ENCODE data around the gene RFTN1.

Gene RFTN1

DNA sequence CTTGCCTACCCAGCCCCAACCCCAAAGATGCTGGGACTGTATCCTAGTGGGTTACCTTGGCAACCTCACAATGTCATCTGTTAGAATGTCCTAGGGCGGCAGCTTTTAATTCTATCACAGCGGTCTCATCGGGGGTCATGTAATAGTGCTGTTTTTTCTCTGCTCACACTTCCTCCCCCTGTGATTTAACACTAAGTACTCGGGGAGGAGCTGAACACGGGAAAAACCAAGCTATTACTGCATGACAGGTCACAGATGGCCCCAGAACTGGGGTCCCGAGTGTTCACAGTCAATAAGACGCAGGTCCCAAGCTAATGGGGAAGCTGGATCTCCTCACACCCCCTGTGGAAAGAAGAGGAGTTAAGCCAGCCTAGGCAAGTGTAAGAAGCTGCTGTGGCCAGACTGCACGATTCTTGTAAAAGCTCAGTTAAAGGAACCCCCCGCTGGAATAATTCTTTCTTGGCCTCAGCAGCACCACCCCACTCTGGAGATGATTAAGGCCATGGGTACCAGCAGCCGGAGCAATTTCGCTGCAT lies 2.5 kb upstream of the RFTN1 start:
- Mint-ChIP-seq H3K36me3 (peaks cover 27% of the 10 kb centered on the region), H3K4me3 (peak overlapping the region; percentile 97), H3K27ac (peak overlapping the region; percentile 97), H3K4me1 (peaks cover 79% of the 10 kb centered on the region), H3K9me3 (peaks cover 5% of the 10 kb centered on the region)
- ATAC-seq, result no peak
- no peak for DNase-seq (ENCODE audit: low spot score in 2 of 2)

DNA sequence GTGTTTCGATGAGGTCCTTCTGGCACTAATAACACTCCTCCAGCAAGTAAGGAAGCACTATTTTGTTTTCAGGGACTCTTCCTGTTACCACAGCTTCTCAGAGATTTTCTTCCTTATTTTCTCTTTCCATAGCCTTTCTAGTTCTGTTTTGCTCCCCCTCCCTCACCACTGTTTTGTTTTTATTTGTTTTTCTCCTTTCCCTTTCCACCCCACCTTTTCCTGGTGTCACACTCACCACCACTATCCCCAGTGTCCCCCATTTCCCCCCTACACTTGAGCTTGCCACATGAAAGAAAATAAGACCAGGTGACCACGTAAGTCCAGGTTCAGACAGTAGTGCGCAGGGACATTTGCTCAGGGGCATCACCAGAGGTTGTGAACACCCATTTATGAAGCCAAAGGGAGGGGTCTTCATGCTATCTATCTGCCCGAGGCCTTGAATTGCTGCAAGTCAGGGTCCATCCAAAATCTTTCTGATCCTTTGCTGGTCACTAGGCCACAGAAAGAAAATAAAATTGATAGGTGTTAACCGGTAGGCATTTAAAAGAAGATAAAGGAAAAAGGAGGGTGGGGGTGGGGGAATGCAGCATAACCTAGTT lies 1.4 kb upstream of the RFTN1 start:
- Mint-ChIP-seq H3K27ac (peak overlapping the region; percentile 97), H3K36me3 (peaks cover 38% of the 10 kb centered on the region), H3K9me3 (peaks cover 5% of the 10 kb centered on the region), H3K4me3 (peak overlapping the region; percentile 97), H3K4me1 (peaks cover 79% of the 10 kb centered on the region)
- ATAC-seq, result no peak
- no peak for DNase-seq (ENCODE audit: low spot score in 2 of 2)

DNA sequence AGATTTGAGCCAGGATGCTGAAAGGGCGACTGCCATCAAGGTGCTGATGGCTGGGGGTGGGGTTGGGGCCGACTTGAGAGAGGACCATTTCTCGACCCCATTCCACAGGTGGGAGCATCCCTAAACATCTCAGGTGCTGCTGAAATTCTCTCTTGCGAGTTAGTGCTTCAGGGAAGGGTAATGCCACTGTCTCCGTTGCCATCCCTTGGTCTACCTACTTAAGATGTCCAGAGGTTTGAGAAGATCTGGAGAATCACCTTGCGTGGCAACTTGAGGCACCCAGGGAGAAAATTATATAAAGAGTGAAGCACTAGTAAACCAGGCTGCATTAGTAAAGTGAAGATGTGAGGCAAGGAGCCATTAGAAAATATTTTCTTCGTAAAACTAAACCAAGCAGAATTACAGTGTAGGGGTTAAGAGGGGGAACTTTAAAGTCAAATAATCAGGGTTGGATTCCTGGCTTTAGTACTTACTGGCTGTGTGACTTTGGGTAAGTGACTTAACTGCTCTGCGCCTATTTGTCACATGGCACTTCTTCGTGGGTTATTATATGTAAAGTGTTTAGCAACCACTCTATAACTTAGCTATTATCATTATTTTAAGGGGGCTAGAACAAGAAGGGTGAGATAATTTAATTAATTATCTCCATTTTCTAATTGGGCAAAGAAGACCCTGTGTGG lies 662 bp upstream of the RFTN1 start:
- Mint-ChIP-seq H3K36me3 (peaks cover 39% of the 10 kb centered on the region), H3K9me3 (peaks cover 5% of the 10 kb centered on the region), H3K4me1 (peaks cover 76% of the 10 kb centered on the region), H3K27ac (peak overlapping the region; percentile 97), H3K4me3 (peak overlapping the region; percentile 97)
- ATAC-seq (no peak), DNase-seq (ENCODE audit: low spot score in 2 of 2) (no peak)

DNA sequence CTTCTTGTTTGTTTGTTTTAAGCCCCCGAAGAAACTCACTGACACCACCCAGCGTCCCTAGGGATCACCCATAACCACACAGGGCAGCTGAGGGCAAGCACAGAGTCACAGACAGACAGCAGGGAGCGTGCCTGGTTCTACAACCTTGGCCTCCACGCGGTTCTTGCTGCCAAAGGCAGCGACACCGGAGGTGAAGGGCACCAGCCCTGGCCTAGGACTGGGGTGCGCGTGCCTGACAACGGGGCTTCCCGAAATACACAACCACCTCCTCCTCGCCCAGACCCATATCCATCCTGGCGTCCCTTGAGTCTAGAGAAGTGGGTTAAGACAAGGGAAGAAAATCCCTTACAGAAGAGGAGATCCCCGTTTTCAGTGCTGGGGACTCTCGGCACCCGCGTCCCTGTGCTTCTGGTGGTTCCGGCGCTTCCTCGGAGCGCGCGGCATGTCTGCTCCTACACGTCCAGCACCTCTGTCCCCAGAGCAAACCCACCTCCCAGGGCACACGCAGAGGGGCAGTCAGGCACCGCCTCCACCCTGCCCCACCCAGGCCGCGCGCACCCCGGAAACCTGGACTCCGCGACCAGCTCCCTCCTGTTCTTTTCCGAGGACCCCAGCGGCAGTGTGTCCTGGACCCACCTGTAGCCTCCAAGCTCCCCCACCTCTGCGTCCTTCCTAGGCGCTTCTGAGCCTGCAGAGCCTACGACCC lies 911 bp downstream of the RFTN1 start:
- DNase-seq (ENCODE audit: low spot score in 2 of 2) (peak; percentile 41 to 89), ATAC-seq (peak; percentile 61)
- Mint-ChIP-seq H3K4me3 (peak overlapping the region; percentile 97), H3K36me3 (peaks cover 54% of the 10 kb centered on the region), H3K27ac (peak overlapping the region; percentile 97), H3K9me3 (no peaks in the 10 kb centered on the region), H3K4me1 (peaks cover 79% of the 10 kb centered on the region)

DNA sequence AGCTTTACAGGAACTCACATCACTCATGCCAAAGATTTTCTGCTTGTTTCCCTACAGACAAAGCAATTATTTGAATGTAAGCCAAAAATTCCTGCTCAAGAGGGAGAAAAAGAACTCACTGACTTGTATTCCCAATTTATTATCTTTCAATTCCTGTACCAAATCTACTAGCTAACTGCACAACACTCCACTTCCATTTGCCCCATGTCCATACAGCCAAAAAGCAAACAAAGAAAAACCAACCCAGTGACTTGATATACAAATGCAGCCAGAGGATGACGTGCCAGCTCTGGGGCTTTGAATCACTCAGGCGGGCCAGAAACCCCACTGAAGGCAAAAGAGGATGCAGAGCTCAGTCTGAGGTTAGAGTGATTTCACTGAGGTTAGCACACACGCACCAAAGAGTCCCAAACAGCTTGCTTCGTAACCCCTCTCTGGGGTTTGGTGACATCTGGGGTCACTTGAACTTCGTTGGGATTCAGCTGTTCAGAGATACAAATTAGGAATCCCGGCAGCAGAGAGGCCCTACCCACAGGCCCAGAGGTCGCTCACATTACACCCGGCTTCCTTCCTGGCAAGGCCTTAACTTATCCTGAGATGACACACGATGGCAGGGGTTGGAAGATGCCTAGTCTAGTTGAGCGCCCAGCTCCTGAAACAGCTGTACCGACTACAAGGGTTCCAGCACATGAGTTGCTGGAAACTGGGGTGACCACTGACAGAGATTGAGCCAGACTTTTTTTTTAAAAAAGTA lies 1.6 kb downstream of the RFTN1 start:
- Mint-ChIP-seq H3K36me3 (peaks cover 61% of the 10 kb centered on the region), H3K9me3 (no peaks in the 10 kb centered on the region), H3K4me1 (peaks cover 79% of the 10 kb centered on the region), H3K4me3 (peak overlapping the region; percentile 97), H3K27ac (peak overlapping the region; percentile 97)
- peak; percentile 86 for ATAC-seq
- DNase-seq (ENCODE audit: low spot score in 2 of 2), result peak in 1 of 2 donors; percentile 60

DNA sequence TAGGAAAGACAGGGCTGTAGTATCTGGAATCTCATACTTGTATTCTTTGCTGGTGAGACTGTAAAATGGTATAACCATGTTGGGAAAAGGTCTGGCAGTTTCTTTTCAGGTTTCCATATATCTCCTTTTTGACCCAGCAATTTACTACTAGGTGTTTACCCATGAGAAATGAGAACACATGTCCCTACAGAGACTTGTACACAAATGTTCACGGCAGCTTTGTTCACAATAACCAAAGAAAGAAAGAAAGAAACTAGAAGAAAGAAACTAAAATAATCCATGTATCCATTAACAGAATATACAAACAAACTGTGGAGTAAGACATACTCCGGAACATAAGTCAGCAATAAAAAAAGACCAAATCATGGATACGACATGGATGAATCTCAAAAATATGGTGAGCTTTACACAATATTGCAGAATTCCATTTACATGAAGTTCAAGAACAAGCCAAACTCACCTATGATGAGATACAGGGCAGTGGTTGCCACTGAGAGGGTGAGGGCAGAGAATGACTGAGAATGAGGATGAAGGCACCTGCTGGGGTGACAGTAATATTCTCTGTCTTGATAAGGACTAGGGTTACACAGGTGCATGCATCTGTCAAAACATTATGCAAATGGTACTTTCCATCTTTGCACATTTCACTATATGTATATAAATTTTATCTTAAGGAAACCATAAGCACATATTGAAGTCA lies 2.7 kb downstream of the RFTN1 start:
- H3K27ac Mint-ChIP-seq, result peak overlapping the region; percentile 97
- peak overlapping the region; percentile 97 for H3K4me3 Mint-ChIP-seq
- DNase-seq (ENCODE audit: low spot score in 2 of 2) (no peak), ATAC-seq (no peak)
- no peaks in the 10 kb centered on the region for H3K9me3 Mint-ChIP-seq
- H3K36me3 Mint-ChIP-seq, result peaks cover 72% of the 10 kb centered on the region
- peaks cover 79% of the 10 kb centered on the region for H3K4me1 Mint-ChIP-seq

DNA sequence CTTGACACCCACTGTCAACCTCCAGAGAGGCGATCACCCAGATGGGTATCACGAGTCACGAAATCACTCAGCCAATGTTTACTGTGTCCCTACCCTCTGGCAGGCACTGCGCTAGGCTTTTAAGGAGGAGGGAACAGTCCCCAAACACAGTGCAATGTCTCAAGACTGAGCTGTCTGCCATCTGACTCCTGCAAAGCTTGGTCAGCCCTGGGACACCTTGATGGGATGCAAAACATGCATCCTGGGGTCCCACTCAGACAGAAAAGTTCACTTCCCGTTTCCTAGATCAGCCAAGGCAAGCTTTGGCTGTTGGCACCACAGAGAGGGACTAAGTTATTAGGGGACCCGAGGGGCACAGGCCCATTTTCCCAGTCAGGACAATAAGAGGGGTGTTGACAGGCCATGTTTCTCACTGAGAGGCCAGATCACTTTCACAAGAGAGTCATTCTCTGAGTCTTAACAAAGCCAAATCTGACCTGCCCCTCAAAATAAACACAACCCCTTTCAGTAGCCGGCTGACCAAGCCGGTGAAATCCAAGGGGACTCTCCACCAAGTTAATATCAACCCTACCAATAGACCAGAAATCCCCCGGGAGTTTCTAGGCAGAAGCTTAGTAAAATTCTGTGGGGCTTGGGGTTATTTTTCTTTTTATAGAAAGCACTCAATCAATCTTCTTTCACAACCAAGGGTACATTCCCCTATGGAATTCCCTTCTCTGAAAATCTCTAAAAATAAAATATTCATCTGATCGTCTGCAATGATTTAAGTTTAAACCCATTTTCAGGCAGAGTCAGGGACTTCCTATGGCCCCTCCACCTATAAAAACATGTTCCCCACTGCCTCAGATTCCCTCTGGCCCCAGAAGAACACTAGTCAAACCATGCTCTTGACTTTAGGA lies 3.5 kb downstream of the RFTN1 start:
- no peak for ATAC-seq
- H3K36me3 Mint-ChIP-seq, result peaks cover 80% of the 10 kb centered on the region
- H3K9me3 Mint-ChIP-seq, result no peaks in the 10 kb centered on the region
- H3K4me3 Mint-ChIP-seq, result peak overlapping the region; percentile 97
- DNase-seq (ENCODE audit: low spot score in 2 of 2), result peak in 1 of 2 donors; percentile 68
- H3K4me1 Mint-ChIP-seq, result peaks cover 79% of the 10 kb centered on the region
- H3K27ac Mint-ChIP-seq, result peak overlapping the region; percentile 52

DNA sequence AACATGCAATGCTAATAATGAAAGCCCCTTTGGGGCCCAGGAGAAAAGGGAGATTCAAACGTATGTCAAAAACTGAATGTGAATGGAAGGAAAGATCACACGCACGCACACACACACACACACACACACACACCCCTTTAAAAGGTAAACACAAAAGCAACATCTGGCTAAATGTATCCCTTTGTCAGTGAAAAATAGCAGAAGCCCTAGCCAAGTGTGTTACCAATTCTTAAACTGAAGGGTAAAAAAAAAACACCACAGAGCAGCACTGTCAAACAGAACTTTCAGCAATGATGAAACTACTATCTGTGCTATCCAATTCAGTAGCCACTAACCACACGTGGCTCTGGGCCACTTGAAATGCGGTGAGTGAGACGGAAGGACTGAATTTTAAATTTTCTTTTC lies 4.9 kb downstream of the RFTN1 start:
- DNase-seq (ENCODE audit: low spot score in 2 of 2), result no peak
- H3K4me1 Mint-ChIP-seq, result peaks cover 81% of the 10 kb centered on the region

DNA sequence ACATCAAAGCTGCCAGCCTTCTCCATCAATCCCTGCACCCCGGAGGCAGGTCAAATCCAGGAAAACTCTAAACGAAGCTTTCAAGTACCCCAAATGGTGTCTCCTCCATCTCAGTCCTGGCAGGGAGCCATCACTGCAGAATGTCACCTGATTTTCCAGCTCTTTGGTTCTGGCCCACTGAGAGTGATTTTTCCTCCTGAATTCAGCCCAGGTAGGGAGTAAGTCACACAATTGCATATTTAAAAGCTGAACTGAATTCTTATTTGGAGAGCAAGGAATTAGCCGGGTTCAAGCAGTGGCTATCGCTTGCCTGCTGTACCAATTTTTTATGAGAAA lies 5.3 kb downstream of the RFTN1 start:
- Mint-ChIP-seq H3K27ac (peak overlapping the region; percentile 79), H3K9me3 (no peaks in the 10 kb centered on the region), H3K4me1 (peaks cover 85% of the 10 kb centered on the region), H3K4me3 (peak overlapping the region; percentile 56), H3K36me3 (peaks cover 91% of the 10 kb centered on the region)
- DNase-seq (ENCODE audit: low spot score in 2 of 2) (no peak), ATAC-seq (no peak)

More for the DNA sequence above, 4.9 kb downstream of the RFTN1 start:
- H3K4me3 Mint-ChIP-seq, result peak overlapping the region; percentile 56
- peak; percentile 45 for ATAC-seq
- peaks cover 88% of the 10 kb centered on the region for H3K36me3 Mint-ChIP-seq
- peak overlapping the region; percentile 79 for H3K27ac Mint-ChIP-seq
- no peaks in the 10 kb centered on the region for H3K9me3 Mint-ChIP-seq

DNA sequence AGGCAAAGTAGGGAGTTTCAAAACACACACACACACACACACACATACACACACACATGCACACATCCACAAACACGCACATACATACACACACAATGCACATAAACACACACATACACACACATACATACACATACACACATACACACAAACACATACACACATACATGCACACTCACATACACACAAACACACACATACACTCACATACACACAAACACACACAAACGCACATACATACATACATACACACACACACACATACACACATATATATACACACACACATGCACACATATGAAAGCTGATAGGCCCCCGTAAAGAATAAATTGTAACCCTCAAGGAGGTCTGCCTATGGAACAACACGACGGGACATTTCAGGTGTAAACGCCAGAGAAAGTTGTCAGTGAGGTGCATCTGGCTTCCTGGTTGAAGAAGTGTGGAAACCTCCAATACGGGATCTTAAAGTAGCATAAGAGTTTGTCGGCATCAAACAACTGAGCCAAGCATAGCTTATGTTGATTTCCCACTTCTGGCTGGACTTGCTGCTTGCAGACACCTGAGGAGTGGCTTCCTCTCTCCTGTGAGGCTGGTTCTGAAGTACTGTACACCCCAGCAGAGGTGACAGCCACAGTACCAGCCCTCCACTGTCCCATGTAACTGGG lies 5.8 kb downstream of the RFTN1 start:
- peak overlapping the region; percentile 56 for H3K4me3 Mint-ChIP-seq
- peaks cover 91% of the 10 kb centered on the region for H3K36me3 Mint-ChIP-seq
- DNase-seq (ENCODE audit: low spot score in 2 of 2) (no peak), ATAC-seq (no peak)
- H3K9me3 Mint-ChIP-seq, result no peaks in the 10 kb centered on the region
- peak overlapping the region; percentile 79 for H3K27ac Mint-ChIP-seq
- peaks cover 88% of the 10 kb centered on the region for H3K4me1 Mint-ChIP-seq

DNA sequence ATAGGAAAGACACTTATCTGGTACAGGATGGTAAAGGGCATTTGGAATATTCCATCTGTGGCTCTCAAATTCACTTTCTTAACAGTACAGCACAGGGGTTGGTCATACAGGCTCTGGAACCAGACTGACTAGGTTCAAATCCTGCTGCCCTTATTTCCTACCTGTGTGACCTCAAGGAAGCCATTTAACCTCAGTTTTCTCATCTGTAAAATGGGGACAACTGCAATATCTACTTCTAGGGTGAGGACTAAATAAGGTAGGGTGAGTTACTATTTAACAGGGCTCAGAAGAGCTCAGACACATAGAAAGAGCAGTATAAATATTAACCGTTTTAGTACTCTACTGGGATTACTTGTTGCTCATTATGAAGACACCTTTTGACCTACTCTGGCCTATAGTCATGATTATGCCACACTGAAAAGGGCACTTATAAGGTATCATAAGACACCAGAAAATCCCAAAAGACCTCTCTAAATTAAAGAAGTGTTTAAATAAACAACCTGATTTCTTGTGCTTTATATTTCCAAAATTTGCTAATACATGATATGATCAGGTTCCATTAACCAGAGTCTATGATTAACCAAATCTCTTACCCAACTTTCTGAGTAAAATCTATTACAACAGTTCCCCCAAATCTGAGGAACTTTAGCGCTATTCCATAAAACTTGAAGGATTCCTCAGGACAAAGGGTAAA lies 6.5 kb downstream of the RFTN1 start:
- DNase-seq (ENCODE audit: low spot score in 2 of 2) (no peak), ATAC-seq (no peak)
- Mint-ChIP-seq H3K4me3 (peak overlapping the region; percentile 56), H3K9me3 (no peaks in the 10 kb centered on the region), H3K36me3 (peaks cover 91% of the 10 kb centered on the region), H3K4me1 (peaks cover 93% of the 10 kb centered on the region), H3K27ac (peak overlapping the region; percentile 79)

DNA sequence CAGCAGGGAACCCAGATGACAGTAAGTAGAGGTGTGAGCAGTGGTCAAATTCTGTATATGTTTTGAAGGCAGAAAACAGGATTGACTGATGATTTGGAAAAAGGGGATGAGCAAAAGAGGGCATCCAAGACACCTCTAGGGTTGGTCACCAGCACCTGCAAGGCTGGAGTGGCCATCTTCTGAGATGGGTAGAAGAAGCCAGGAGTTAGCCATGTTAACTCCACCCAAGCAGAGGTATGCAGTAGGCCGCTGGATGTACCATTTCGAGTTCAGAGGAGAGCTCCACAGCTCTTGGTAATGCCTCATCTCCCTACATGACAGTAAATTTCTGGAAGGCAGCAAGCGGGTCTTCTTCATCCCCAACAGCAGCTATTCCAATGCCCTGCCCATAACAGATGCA lies 7.0 kb downstream of the RFTN1 start:
- peaks cover 89% of the 10 kb centered on the region for H3K4me1 Mint-ChIP-seq
- ATAC-seq, result no peak
- peak overlapping the region; percentile 50 for H3K27ac Mint-ChIP-seq
- H3K36me3 Mint-ChIP-seq, result peaks cover 91% of the 10 kb centered on the region
- DNase-seq (ENCODE audit: low spot score in 2 of 2), result no peak
- H3K4me3 Mint-ChIP-seq, result no peak overlapping the region
- H3K9me3 Mint-ChIP-seq, result no peaks in the 10 kb centered on the region

DNA sequence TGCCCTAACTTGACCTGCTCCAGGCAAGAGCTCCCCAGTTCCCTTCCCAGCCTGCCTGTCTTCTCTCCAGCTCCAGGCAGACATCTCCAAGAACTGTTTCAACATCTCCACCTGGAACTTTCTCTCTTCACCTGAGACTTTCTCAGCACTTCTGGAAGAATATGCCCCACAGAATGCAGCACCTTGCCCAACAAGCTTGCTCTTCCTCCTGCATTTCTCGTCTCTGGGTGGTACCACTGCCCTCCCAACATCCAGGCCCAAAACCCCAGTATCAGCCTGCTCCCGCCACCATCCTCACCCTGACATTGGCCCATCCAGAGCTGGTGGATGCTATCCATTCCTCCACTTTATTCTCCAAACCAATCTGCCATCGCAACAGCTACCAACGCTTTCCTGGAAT lies 8.8 kb downstream of the RFTN1 start:
- Mint-ChIP-seq H3K27ac (peak overlapping the region; percentile 29), H3K9me3 (no peaks in the 10 kb centered on the region), H3K36me3 (peaks cover 90% of the 10 kb centered on the region), H3K4me1 (peaks cover 82% of the 10 kb centered on the region), H3K4me3 (no peak overlapping the region)
- ATAC-seq (no peak), DNase-seq (ENCODE audit: low spot score in 2 of 2) (no peak)
